GM13976 (cell line): ENCODE measurements around the gene YAP1.

Source experiments
- DNase-seq: peaks from one replicate; pipeline ENCODE4 v3.0.0; 2012; ENCODE audit warnings: low spot score
- CTCF ChIP-seq: IDR thresholded peaks from 2 replicates; pipeline ENCODE4 v1.5.1; 2012; ENCODE audit warnings: borderline replicate concordance, mild to moderate bottlenecking; ENCODE audit not compliant: insufficient read depth; ENCODE audit errors: extremely low read depth, missing control alignments, control extremely low read depth
- in situ Hi-C: fragments of 300-500 bp; cut with MboI; formaldehyde crosslinking; loops from one replicate; pipeline ENCODE4 v1.12.0; 2022; ENCODE audit warnings: low sequenced_read_pairs, mixed read lengths, inconsistent platforms; ENCODE audit not compliant: unreplicated experiment

YAP1 gene

GRCh38 chr11:102239448-102239847, 129.2 kb downstream of the YAP1 start:
- in situ Hi-C loops: no loop called here
- no peak for DNase-seq
- TF ChIP-seq CTCF: no peak

- TF ChIP-seq CTCF: no peak
- in situ Hi-C loops: no loop called here
- DNase-seq: no peak
Observed at GRCh38 chr11:102239911-102240310, 129.7 kb downstream of the YAP1 start.

- no peak for DNase-seq
- TF ChIP-seq CTCF: no peak
- in situ Hi-C loops: no loop called here
Observed at GRCh38 chr11:102240502-102240901, 130.3 kb downstream of the YAP1 start.

- no peak for TF ChIP-seq CTCF
- no peak for DNase-seq
- in situ Hi-C loops: no loop called here
Observed at GRCh38 chr11:102241026-102241425, 130.8 kb downstream of the YAP1 start.

GRCh38 chr11:102243399-102243884, 133.2 kb downstream of the YAP1 start:
- in situ Hi-C loops: no loop called here
- no peak for TF ChIP-seq CTCF
- DNase-seq: no peak

GRCh38 chr11:102244681-102245409, 134.6 kb downstream of the YAP1 start:
- DNase-seq: no peak
- no peak for TF ChIP-seq CTCF
- in situ Hi-C loops: no loop called here
